GM19324 (cell line): ENCODE measurements around the gene FARS2.

Source experiments
- ATAC-seq: cut with Tn5 transposase; IDR thresholded peaks from one replicate; pipeline ENCODE4 v1.9.1; 2021; ENCODE audit warnings: mild to moderate bottlenecking, moderate library complexity; ENCODE audit not compliant: unreplicated experiment, low FRiP score

The FARS2 gene

DNA sequence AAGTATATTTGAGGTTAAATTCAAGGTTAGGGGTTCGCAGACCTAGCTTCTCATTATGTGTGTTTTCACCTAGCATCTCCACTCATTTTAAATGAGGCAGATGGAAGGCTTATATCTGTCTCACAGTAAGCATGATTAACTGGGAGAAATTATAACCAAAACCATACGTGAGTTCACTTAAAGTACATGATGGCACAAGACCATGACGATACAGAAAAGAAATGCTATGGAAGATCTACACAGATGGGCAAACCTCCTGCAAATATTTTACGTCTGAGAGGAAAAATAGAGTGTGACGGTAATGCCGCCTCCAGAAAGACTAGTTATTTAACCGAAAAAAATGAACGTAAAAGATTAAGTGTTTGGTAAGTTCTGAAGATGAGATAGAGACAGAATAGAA, 337.8 kb downstream of the FARS2 start:
- ATAC-seq: no peak

- ATAC-seq: no peak
These were observed 344.6 kb downstream of the FARS2 start for GRCh38 chr6:5605937-5606336.

GRCh38 chr6:5606546-5606945, 345.2 kb downstream of the FARS2 start:
- no peak for ATAC-seq

GRCh38 chr6:5610640-5611039, 349.3 kb downstream of the FARS2 start:
- no peak for ATAC-seq

GRCh38 chr6:5617179-5617578, 355.9 kb downstream of the FARS2 start:
- ATAC-seq: no peak

- ATAC-seq: no peak
These were observed 357.9 kb downstream of the FARS2 start for GRCh38 chr6:5619249-5619648.

GRCh38 chr6:5622276-5623005, 361.1 kb downstream of the FARS2 start:
- no peak for ATAC-seq

DNA sequence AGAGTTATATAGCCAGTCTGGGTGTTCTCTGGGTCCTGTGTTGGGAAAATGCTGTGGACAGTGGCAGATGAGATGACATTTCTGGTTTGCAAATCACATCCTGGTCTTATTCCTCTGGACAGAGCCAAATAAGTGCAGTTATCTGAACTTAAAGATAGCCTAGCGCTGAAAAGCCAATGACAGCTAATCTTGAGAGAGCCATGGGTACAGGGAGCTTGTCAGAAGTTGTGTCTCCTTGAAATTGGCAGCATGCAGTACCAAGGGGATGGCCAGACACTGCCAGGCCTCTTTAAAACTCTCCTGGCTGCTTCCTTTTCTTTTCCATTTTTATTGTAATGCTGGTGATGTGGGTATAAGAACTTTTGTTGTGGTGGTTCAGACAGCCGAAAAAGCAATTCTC, 362.5 kb downstream of the FARS2 start:
- no peak for ATAC-seq

DNA sequence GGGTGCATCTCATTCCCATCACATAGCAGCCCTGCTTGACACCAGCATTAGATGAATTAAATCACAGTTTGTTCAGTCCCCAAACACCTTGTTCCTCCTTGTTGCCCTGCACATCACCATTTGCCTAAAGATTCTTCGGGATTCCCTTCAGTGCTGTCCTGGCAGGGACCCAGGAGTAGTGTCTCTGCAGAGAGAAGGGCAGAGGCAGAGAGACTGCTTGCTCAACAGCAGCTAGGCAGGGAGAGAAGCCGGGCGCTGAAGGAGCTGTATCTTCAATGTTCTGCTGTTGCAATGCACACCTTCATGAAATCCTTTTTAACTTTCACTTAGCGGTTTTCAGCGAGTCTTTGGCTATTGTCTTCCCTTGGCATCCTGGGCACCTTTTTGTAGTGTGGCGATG, 362.9 kb downstream of the FARS2 start:
- ATAC-seq: no peak

GRCh38 chr6:5626727-5627426, 365.6 kb downstream of the FARS2 start:
- ATAC-seq: peak; percentile 64

DNA sequence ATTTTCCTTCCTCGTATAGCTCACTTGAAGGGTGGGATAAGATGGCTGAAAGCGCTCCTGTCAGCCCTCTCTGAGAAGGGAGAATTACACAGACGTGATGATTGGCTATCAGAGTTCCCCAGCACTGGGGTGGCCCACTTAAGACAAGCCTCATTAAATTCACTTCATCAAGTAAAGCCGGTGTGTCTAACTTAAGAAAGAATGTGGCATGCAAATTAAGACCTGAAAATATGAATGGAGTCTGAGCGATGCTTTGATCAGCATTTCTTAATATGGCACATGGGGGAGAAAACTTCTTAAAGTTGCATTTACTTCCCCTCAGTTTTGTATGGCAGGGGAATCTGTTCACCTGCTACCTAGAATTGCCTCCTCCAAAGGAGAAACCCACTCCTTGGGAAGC, 369.3 kb downstream of the FARS2 start:
- ATAC-seq: no peak

GRCh38 chr6:5632348-5632935, 371.1 kb downstream of the FARS2 start:
- no peak for ATAC-seq

GRCh38 chr6:5634525-5634924, 373.2 kb downstream of the FARS2 start:
- no peak for ATAC-seq

DNA sequence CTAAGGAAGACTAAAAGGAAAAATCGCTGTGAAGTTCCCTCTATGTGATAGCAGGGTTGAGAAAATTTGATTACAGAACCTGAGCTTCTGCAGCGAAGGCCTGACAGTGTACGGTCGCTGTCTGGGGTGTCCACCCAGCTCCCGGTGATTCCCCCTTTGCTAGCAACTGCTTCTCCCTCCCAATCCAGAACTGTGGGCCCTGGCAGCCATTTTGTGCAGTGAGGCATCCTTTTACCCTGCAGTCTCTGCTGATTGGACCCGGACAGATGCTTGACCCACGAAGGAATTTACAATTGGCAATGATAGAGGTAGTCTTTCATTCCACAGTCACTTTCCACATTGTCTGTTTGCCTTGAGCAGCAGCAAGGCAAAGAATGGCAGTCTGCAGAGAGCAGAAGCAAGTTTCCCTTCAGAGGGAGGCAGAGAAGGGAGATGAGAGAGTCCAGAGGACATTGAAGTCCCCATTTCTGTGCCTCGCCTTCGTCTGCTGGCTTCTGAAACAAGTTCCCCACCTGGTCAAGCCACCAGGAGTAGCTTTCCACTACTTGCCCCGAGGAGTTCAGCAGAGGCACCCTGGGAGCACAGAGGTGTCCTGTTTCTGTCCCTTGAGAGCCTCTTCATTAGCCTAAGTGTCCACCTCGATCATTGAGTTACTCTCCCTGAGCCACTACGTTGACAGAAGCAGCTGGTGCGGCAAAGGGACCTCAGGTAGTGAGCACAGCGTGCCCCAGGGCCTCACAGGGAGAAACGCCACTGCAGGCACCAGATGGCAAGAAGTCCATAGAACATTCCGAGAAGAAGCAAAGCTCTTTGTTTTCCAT, 375.1 kb downstream of the FARS2 start:
- ATAC-seq: no peak

- ATAC-seq: no peak
These were observed 376.4 kb downstream of the FARS2 start for GRCh38 chr6:5637714-5638113.

- ATAC-seq: no peak
These were observed 377.4 kb downstream of the FARS2 start for GRCh38 chr6:5638666-5639065.

GRCh38 chr6:5639193-5639592, 377.9 kb downstream of the FARS2 start:
- no peak for ATAC-seq

DNA sequence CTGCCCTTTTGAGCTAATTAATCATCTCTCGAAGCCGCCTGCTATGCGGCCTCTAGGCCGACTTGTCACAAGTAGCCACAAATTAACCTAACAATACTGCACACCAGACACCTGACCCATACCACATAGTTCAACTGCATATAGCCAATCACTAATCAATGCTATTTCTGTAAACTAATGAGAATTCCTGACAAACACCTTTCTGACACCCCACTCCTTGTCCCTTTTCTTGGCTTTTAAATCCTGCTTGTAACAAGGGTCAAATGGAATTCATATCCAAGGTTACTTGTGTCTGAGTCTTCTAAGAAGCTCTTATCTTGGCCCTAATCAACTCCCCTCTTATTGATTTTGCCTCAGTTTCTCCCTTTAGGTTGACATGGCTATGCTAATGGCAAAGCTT, 379.3 kb downstream of the FARS2 start:
- ATAC-seq: no peak

- ATAC-seq: no peak
These were observed 383.3 kb downstream of the FARS2 start for GRCh38 chr6:5644523-5645185.
